Activated B cell treated with CpG ODN at 0.5 μM for 24 hours (primary cell): ENCODE data around the gene SLC7A5. TPM values are rescaled to one million over a fixed set of nuclear protein-coding genes. Genes with fewer than 3 reads are reported as not detected.
"Not testable (repeated sequence)": the region's sequence is repeated elsewhere in the genome, so short reads cannot be mapped to it uniquely, and the experiment has no call there.

ENCODE experiments used
- ATAC-seq: fragments of 200-7000 bp; cut with Tn5 transposase; one replicate; pipeline ENCODE4 v1.10.0; 2021; ENCODE audit warnings: low read depth, mild to moderate bottlenecking, moderate library complexity
- CTCF ChIA-PET: fragments of 350-600 bp; sonication (Branson Sonifier 250); formaldehyde crosslinking; loops from one replicate; lab custom pipeline; 2021; ENCODE audit warnings: antibody characterized with exemption; lab: Charles Lee
- POLR2A ChIA-PET: fragments of 350-600 bp; sonication (Branson Sonifier 250); formaldehyde crosslinking; loops from one replicate; lab custom pipeline; 2021; ENCODE audit warnings: antibody characterized with exemption; lab: Charles Lee
- DNase-seq: peaks from one replicate; pipeline ENCODE4 v3.0.0; 2022
- H3K27ac Mint-ChIP-seq: one replicate; pipeline ENCODE4 v1.8.0; 2020; ENCODE audit warnings: mixed read lengths
- H3K27me3 Mint-ChIP-seq: one replicate; pipeline ENCODE4 v1.8.0; 2021; ENCODE audit warnings: mixed read lengths
- H3K36me3 Mint-ChIP-seq: one replicate; pipeline ENCODE4 v1.8.0; 2021; ENCODE audit warnings: low read depth, mixed read lengths
- H3K4me1 Mint-ChIP-seq: one replicate; pipeline ENCODE4 v1.8.0; 2021; ENCODE audit warnings: mixed read lengths
- H3K4me3 Mint-ChIP-seq: one replicate; pipeline ENCODE4 v1.8.0; 2020; ENCODE audit warnings: mild to moderate bottlenecking, mixed read lengths
- H3K9me3 Mint-ChIP-seq: one replicate; pipeline ENCODE4 v1.8.0; 2020; ENCODE audit warnings: mixed read lengths
- CTCF ChIP-seq: fragments of 200-600 bp; IDR thresholded peaks from one replicate; pipeline ENCODE4 v1.8.0; 2022; ENCODE audit warnings: antibody characterized with exemption, mild to moderate bottlenecking
- intact Hi-C: fragments of 100-400 bp; cut with micrococcal nuclease; formaldehyde crosslinking; loops from one replicate; pipeline ENCODE4 v1.15.1; 2024
- total RNA-seq: library from RNA; stranded (reverse); gene quantifications from 2 replicates; pipeline ENCODE4 v1.2.3, GENCODE V29; 2022

The SLC7A5 gene
- total RNA-seq, 1 donor from 2014 or later = 111 TPM

GRCh38 chr16:87909203-87909935, 40.1 kb upstream of the SLC7A5 start:
- Mint-ChIP-seq H3K4me3 (peak overlapping the region; percentile 25), H3K27me3 (peaks cover 18% of the 10 kb centered on the region)
- CTCF ChIA-PET = interaction anchor here (0.7 to 3.7 kb wide), 8 partner anchors 15 to 130 kb away, joined by 3 to 30 read pairs (median 4); no protein-coding TSS in a partner anchor

GRCh38 chr16:87908101-87908500, 38.8 kb upstream of the SLC7A5 start:
- ChIA-PET POLR2A (interaction anchor here (0.6 to 2.5 kb wide), 8 partner anchors 12 to 138 kb away, joined by 3 to 10 read pairs (median 3); partner anchors contain the start of gene SLC7A5), CTCF (interaction anchor here (2.3 to 3.7 kb wide), 2 partner anchors 36 to 129 kb away, joined by 13 to 30 read pairs; no protein-coding TSS in a partner anchor)
- H3K9me3 Mint-ChIP-seq, intact Hi-C loops, H3K36me3 Mint-ChIP-seq, DNase-seq, H3K4me3 Mint-ChIP-seq, H3K27ac Mint-ChIP-seq, H3K4me1 Mint-ChIP-seq, ATAC-seq: not testable (repeated sequence)
- peaks cover 12% of the 10 kb centered on the region for H3K27me3 Mint-ChIP-seq

More at GRCh38 chr16:87909203-87909935, 40.1 kb upstream of the SLC7A5 start:
- TF ChIP-seq CTCF = peak; percentile 40
- DNase-seq = peak; percentile 86
- not testable (repeated sequence) for H3K4me1 Mint-ChIP-seq, H3K36me3 Mint-ChIP-seq, H3K9me3 Mint-ChIP-seq
- peak; percentile 89 for ATAC-seq
- POLR2A ChIA-PET = interaction anchor here (1.2 to 2.5 kb wide), 5 partner anchors 38 to 130 kb away, joined by 3 to 10 read pairs (median 4); partner anchors contain the start of gene SLC7A5
- peak overlapping the region; percentile 84 for H3K27ac Mint-ChIP-seq
- intact Hi-C loops = loop anchor here (1.0 kb wide), 5 partner anchors 14 to 130 kb away; no protein-coding TSS in a partner anchor

DNA sequence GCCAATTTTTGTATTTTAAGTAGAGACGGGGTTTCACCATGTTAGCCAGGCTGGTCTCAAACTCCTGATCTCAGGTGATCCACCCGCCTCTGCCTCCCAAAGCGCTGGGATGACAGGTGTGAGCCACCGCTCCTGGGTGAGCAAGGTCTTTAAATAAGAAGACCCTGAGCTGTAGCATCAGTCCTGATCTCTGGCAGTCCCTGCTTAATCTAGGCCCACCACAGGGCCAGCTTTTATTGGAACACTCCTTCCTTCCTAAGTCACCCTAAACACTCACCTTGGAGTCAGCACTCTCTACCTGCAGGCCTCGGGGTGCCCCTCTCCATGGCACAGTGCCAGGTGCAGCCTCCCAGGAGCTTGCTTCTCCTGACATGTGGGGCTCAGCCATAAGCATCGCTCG, 36.2 kb upstream of the SLC7A5 start:
- CTCF ChIA-PET = interaction anchor here (1.2 to 1.5 kb wide), 2 partner anchors 34 to 127 kb away, joined by 4 read pairs; no protein-coding TSS in a partner anchor
- ATAC-seq, H3K27ac Mint-ChIP-seq, H3K36me3 Mint-ChIP-seq, H3K4me3 Mint-ChIP-seq, POLR2A ChIA-PET, H3K9me3 Mint-ChIP-seq, DNase-seq, H3K4me1 Mint-ChIP-seq, H3K27me3 Mint-ChIP-seq, intact Hi-C loops: not testable (repeated sequence)

- CTCF ChIA-PET = interaction anchor here (1.5 kb wide), 1 partner anchor 126 kb away, joined by 4 read pairs; no protein-coding TSS in a partner anchor
- POLR2A ChIA-PET, H3K36me3 Mint-ChIP-seq, H3K9me3 Mint-ChIP-seq, H3K27ac Mint-ChIP-seq, intact Hi-C loops, H3K4me3 Mint-ChIP-seq, H3K4me1 Mint-ChIP-seq, DNase-seq, ATAC-seq: not testable (repeated sequence)
- H3K27me3 Mint-ChIP-seq = peaks cover 11% of the 10 kb centered on the region
Measured at GRCh38 chr16:87904963-87905362, 35.7 kb upstream of the SLC7A5 start.

DNA sequence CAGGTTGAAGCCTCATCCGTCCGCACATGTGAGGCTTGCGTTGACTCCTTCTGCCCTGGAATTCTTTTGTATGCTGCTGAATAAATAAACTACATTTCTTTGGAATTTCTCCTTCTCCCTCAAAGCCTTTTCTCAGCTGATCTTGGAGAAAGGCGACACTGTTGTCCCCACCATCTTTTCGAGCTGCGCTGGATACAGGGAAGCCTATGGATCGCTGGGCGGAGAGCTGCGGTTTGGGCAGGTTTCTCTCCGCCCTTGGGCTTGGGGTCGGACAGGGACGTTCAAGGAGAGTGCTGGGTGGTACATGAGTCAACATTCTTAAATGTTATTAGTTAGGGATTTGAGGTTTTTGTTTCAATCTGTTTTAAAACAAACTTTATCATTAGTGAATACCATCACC, 31.2 kb upstream of the SLC7A5 start:
- CTCF ChIA-PET, H3K27ac Mint-ChIP-seq, ATAC-seq, DNase-seq, H3K36me3 Mint-ChIP-seq, intact Hi-C loops, H3K4me3 Mint-ChIP-seq, H3K9me3 Mint-ChIP-seq: not testable (repeated sequence)
- POLR2A ChIA-PET = interaction anchor here (0.6 to 0.7 kb wide), 2 partner anchors 22 to 530 kb away, joined by 3 to 5 read pairs; no protein-coding TSS in a partner anchor
- Mint-ChIP-seq H3K4me1 (peaks cover 25% of the 10 kb centered on the region), H3K27me3 (peaks cover 10% of the 10 kb centered on the region)

DNA sequence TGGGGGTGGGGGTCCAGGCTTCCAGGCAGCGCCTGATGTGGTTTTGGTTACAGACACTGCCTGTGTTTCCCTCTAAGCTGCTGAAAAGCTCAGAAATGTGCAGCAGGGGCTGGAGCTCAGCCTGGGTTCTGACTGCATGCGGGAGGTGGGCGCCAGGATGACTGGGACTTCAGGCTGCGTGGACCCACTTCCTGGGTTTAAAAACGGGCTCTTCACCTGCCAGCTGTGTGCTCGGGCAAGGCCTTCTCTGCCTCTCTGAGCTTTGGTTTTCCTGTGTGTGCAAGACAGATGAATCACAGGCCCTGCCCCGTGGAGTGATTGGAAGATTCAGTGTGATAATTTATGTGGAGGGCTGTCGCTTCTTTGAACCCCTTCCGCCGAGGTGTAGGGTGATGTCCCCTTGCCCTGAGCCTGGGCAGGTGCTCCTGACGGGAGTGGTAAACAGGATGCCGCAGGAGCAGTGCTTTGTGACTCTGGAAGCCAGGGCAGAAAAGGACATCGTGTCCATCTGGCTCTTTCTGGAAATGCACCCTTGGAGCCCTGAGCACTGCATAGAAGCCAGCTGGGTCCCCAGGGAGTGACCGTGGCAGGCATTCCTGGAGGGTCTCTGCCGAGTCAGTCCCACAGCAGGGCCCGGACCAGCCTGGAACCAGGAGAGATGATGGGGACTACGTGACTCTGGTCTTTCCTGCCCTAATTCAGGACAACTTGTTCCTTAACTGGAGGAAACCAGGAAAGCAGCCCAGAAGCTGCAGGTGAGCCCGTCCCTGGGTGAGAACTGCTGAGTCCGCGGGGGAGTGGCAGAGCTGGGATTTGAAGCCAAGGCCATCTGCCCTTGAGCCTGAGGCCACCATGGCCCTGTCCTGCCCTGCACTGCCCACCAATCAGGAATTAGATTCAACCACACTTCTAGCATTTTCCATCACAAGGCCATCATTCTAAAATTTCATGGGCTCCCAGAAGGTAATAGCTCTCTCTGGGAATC, 28.5 kb upstream of the SLC7A5 start:
- Mint-ChIP-seq H3K27ac (no peak overlapping the region), H3K4me1 (peaks cover 36% of the 10 kb centered on the region), H3K27me3 (peaks cover 10% of the 10 kb centered on the region), H3K36me3 (no peaks in the 10 kb centered on the region), H3K9me3 (no peaks in the 10 kb centered on the region), H3K4me3 (no peak overlapping the region)
- no peak for TF ChIP-seq CTCF
- no peak for ATAC-seq
- intact Hi-C loops = no loop called here
- POLR2A ChIA-PET = interaction anchor here (1.5 kb wide), 1 partner anchor 119 kb away, joined by 3 read pairs; no protein-coding TSS in a partner anchor
- no peak for DNase-seq
- CTCF ChIA-PET = interaction anchor here (1.6 kb wide), 1 partner anchor 119 kb away, joined by 6 read pairs; no protein-coding TSS in a partner anchor

DNA sequence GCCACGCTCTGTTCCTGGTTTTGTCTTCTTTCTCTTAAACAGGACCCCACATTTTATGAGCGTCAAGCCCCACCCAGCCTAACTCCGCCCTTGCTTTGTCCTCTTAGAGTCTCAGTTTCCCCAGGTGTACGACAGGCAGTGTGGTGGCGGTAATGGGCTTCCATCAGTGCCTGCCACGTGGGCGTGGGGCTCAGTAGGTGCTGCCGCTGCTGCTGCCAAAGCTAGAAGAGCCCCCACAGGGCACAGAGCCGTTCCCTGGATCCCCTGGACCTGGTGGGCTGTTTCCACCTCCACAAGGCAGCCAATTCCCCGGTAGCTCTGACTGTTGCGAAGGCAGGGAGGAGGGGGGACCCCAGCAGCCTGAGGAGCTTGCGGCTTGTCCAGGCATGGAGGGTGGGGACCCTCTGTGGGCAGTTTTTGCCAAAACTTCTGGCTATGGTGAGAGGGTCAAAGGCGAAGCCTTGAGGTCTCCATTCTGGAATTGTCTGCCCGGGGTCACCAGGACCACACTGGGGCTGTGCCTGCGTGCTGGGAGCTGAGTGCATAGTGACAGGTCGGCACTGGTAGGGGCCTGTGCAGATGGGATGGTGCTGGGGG, 27.7 kb upstream of the SLC7A5 start:
- H3K9me3 Mint-ChIP-seq, DNase-seq, ATAC-seq, CTCF ChIA-PET, intact Hi-C loops, H3K4me3 Mint-ChIP-seq, H3K27ac Mint-ChIP-seq, H3K36me3 Mint-ChIP-seq: not testable (repeated sequence)
- POLR2A ChIA-PET = interaction anchor here (0.6 to 1.5 kb wide), 2 partner anchors 22 to 118 kb away, joined by 3 read pairs; no protein-coding TSS in a partner anchor
- Mint-ChIP-seq H3K4me1 (peaks cover 36% of the 10 kb centered on the region), H3K27me3 (peaks cover 10% of the 10 kb centered on the region)

DNA sequence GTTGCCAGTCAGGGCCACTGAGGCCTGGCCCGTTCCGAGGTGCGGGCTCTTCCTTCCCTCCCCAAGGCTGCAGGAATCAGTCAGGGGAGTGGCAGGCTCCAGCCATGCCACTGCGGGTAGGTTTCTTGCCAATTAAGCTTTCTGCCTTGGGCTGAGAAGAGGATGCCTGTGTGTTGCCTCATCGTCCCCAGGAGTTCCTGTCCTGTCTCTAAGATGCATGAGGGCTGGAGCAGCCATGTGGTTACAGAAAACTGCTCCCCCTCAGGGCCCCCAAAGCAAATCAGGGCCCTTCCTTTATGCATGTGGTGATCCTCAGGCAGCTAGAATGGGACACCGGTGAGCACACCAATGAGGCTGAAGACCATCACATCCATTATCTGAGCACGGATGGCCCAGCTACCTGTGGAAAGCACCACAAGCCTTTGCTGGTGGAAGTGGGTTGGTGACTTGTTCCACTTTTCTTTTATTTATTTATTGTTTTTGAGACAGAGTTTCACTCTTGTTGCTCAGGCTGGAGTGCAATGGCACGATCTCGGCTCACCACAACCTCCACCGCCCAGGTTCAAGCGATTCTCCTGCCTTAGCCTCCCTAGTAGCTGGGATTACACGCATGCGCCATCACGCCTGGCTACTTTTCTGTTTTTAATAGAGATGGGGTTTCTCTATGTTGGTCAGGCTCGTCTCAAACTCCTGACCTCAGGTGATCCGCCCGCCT, 27.0 kb upstream of the SLC7A5 start:
- Mint-ChIP-seq H3K4me1 (peaks cover 36% of the 10 kb centered on the region), H3K27ac (peak overlapping the region; percentile 87), H3K27me3 (peaks cover 10% of the 10 kb centered on the region)
- H3K9me3 Mint-ChIP-seq, H3K4me3 Mint-ChIP-seq, DNase-seq, intact Hi-C loops, H3K36me3 Mint-ChIP-seq: not testable (repeated sequence)
- ChIA-PET POLR2A (interaction anchor here (0.6 to 1.6 kb wide), 11 partner anchors 12 to 508 kb away, joined by 3 to 8 read pairs (median 4); partner anchors contain the start of genes BANP and SLC7A5), CTCF (interaction anchor here (1.0 to 1.8 kb wide), 3 partner anchors 25 to 117 kb away, joined by 3 to 10 read pairs (median 4); partner anchors contain the start of gene SLC7A5)
- ATAC-seq = peak; percentile 22
